ENCODE measurements around the gene IL4R.
"Not testable (repeated sequence)": the region's sequence is repeated elsewhere in the genome, so short reads cannot be mapped to it uniquely, and the experiment has no call there.

Gene IL4R

GRCh38 chr16:27316038-27316680 is 2.4 kb downstream of the IL4R start:
- DNase-seq: no peak

GRCh38 chr16:27317320-27317719 is 3.5 kb downstream of the IL4R start:
- DNase-seq: no peak

- DNase-seq: peak; percentile 46 to 47
Observed at GRCh38 chr16:27317738-27318391, 4.1 kb downstream of the IL4R start.

DNA sequence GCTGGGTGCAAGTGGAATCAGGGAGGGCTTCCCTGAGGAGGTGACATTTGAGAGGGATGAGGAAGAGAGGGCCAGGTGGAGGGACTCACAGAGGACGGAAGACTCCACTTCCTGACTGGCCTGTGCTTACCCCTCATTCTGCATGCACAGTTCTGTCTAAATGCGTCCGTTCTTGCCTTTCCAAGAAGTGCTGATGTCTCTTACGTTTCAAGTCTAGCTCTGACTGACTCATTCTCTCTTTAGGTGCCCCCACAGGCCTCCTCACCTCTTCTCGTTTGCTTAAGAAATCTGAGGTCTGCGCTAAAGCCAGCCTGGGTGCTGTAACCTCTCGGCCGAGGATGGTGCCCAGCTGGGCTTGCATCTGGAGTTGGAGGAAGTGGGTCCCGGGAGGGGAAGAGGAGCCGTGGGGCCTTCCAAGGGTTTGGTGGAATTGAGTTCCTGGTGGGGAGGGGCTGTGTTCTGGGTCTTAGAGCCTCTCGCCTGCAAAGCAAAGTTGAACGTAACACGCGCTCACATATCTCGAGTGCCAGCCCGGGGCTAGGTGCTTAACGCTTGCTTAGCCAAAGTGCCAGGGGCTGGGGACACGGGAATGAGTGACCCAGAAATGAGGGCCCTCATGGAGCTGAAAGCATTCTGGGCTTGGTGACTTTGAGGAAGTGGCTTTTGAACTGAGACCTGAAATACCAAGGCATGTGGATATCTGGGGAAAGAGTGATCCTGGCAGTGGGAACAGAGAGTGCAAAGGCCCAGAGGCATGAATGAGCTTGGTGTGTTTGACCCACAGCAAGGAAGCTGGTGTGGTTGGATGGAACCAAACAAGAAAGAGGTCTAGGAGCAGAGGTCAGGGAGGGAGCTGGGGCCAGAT is 4.8 kb downstream of the IL4R start:
- DNase-seq: peak; percentile 50 to 59

- no peak for DNase-seq
Observed at GRCh38 chr16:27319257-27319965, 5.6 kb downstream of the IL4R start.

DNA sequence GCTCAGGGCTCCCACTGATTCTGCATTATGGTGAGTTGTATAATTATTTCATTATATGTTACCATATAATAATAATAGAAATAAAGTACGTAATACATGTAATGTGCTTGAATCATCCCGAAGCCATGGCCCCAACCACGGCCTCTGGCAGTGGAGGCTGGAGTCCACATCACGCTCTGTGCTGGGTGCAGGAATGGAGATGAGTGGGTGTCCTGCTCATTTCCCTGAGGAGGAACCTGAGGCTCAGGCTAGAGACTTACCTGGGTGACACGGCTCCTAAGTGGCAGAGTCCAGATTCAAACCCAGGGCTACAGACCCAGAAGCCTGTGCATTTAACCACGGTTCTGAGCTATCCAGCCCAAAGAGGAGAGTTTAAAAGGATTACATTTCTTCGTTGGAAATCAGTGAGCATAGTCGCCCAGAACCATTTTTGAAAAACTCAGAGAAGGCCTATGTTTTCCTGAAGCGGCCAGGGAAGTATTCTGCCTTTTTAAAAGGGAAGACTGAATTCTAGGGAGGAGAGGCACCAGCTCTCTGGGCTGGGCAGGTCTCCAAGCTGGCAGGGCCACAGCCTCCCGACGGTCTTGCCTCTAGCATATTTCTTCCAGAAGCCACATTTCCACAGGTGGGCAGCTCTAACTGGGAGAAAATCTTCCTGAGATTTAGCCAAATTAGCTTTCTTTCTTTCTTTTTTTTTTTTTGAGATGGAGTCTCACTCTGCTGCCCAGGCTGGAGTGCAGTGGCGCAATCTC is 6.7 kb downstream of the IL4R start:
- no peak for DNase-seq

GRCh38 chr16:27321013-27321915 is 7.5 kb downstream of the IL4R start:
- DNase-seq: no peak

DNA sequence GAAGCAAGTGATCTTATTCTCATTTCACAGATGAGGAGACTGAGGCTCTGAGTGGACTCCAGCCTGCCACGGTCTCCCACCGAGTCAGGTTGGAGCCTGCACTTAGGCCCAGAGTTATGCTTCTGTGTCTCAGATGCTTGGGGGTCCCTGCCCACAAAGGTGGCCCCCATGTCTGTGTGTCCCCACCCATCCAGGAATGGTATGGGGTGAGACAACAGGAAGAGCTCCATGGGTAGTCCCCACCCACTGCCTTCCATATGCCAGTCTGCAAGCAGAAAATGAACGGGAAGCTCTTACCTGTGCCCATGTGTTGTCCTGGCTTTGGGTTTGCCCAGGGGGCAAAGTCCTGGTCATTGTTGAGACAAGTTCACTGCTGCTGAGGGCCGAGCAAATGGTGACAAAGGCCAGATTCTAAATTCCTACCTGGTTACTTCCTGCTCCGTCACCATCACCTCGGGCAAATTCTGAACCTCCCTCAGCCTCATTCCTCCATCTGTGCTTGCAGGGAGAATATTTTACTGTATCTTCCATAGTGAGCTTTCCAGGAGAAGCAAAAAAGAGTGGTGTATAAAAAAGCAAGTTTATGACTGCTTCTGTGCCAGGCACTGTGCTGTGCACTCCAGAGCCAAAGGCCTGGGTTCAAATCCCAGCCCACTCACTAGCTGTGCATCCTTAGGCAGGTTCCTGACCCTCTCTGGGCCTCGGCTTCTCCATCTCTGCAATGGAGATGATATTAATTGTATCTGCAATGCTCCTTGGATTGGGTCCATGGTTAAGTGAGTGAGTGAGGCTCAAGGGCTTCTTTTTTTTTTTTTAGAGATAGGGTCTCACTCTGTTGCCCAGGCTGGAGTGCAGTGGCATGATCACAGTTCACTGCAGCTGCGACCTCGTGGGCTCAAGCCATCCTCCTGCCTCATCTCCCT is 9.3 kb downstream of the IL4R start:
- DNase-seq: no peak

DNA sequence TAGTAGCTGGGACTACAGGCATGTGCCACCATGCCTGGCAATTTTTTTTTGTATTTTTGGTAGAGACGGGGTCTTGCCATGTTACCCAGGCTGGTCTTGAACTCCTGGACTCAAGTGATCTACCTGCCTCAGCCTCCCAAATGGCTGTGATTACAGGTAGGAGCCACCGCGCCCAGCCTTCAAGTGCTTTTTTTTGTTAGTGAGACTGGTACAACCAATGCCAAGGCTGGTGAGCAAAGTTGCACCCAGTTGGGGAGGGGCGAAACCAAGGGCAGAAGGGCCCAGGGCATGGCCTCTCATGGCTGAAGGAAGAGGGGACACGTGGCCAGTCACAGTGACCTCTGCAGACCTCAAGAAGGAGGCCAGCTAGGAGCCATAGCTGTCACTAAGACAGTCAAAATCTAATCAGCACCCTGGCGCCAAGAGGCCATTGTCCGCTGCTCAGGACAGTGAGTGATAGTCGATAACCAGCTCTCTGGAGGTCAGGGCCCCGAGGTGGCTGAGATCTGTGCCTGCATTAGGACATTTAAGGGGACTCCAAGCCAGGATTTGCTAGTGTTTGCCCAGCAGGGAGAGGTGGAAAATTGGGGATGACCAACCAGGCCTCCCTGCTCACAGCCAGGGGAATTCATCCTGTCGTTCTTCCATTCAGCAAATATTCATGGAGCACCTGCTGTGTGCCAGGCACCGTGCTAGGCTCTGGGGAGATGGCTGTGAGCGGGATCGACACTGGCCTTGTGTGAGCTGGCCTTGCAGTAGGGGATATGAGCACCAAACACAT is 10.2 kb downstream of the IL4R start:
- no peak for DNase-seq

- DNase-seq: no peak
Observed at GRCh38 chr16:27324851-27325301, 11.1 kb downstream of the IL4R start.

DNA sequence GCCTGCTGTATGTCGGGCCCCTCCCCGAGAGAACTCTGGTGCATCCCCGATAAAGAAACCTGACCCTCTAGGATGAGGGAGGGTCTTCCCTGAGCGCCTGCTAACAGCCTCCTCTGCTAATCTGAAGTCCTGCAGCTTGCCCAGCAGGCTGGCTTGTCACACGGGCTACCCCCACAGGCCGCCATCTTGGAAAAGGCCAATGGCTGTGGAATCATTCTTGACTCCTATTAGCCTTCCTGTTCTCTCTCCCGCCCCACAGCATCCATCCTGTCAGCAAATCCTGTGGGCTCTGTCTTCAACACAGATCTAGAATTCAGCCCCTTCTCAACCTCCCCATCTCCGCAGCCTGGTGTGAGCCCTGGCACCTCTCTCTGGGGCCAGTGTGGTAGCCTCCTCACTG is 12.0 kb downstream of the IL4R start:
- DNase-seq: no peak

DNA sequence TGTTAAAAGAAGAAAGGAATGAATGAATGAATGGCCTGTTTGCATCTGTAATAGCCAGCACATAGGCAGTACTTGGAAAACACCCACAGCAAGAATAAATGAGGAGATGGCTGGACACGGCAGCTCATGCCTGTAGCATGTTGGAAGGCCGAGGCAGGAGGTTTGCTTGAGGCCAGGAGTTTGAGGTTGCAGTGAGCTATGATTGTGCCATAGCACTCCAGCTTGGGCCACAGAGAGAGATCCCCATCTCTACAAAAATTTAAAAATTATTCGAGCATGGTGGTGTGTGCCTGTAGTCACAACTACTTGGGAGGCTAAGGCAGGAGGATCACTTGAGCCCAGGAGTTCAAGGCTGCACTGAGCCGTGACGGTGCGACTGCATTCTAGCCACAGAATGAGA is 12.5 kb downstream of the IL4R start:
- no peak for DNase-seq

DNA sequence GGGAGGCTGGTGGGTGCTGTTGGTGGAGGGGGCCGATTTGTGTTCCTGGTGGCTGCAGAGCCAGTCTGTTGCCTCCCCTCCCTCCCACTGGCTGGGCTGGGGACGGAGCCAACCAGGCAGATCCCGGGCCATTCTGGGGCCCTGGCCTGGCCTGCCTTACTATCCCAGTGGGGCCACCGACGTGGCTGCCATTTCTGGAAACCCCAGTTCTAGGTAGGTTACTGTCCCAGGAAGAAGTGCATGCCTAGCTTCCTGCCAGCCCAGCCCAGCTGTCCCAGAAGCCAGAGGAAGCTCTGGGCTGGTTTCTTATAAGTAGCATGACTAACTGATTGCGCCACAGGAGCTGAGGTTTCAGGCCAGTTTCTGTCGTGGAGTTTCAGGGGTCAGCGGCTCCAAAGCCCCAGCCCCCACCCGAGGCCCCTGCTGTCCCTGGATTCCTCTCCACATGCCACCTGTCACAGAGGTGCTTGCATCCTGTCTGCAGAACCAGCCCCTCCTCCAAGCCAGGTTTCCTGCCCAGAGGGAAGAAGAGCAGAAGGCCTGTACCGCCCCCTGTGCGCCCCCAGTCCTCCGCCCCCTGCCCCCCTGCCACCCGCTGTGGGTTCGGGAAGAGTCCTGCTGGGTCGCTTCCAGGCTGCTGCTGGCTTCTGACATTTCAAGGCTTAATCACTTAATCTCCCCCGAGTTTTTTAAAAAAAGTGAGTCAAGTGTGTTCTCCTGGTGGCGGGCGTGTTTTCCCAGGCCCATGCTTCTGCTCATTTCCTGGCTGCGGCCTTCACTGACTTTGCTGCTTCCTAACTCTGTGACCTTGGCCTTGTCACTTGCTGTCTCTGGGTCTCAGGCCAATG is 13.2 kb downstream of the IL4R start:
- DNase-seq: no peak

DNA sequence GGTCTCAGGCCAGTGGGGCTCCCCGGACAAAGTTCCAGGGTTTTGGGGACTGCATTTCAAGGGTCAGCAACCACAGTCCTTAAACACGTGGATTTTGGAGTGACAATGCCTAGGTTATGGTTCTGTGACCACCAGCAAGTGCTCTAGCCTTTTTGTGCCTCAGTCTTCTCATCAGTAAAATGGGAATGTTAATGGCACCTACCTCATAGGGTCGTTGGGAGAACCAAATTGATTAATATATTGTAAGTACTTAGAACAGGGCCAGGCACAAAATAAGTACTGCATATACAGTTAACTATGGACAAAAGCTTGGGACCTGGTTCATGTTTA is 13.8 kb downstream of the IL4R start:
- no peak for DNase-seq

DNA sequence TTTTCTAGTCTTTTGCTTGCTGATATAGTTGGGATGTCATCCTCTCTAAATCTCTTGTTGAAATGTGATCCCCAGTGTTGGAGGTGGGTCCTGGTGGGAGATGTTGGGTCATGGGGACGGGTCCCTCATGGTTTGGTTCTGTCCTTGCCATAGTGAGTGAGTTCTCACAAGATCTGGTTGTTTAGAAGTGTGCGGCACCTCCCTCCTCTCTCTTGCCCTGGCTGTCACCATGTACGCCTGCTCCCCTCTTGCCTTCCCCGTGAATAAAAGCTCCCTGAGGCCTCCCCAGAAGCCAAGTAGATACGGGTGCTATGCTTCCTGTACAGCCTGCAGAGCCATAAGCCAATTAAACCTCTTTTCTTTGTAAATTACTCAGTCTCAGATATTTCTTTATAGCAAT is 15.2 kb downstream of the IL4R start:
- no peak for DNase-seq

DNA sequence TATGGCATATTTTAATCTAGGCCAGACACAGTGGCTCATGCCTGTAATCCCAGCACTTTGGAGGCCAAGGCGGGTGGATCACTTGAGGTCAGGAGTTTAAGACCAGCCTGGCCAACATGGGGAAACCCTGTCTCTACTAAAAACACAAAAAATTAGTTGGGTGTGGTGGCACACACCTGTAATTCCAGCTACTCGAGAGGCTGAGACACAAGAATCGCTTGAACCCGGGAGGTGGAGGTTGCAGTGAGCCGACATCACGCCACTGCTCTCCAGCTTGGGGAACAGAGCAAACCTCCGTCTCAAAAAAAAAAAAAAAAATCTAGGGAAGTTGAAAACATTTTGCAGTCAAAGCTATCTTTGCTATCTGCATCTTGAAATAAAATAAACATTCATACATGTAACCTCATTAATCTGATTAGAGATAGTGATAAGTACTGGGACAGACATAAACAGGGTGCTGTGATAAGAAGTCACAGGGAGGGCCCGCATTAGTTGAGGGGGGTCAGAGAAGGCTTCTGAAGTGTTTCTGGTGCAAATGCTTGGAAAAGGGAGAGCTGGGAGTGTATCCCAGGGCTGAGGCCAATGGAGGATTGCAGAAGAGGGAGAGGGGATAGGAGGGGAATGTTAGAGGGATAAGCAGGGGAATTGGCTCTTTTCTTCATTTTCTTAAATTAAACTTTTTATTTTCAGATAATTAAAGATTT is 15.8 kb downstream of the IL4R start:
- DNase-seq: not testable (repeated sequence)

GRCh38 chr16:27330542-27330941 is 16.8 kb downstream of the IL4R start:
- no peak for DNase-seq

DNA sequence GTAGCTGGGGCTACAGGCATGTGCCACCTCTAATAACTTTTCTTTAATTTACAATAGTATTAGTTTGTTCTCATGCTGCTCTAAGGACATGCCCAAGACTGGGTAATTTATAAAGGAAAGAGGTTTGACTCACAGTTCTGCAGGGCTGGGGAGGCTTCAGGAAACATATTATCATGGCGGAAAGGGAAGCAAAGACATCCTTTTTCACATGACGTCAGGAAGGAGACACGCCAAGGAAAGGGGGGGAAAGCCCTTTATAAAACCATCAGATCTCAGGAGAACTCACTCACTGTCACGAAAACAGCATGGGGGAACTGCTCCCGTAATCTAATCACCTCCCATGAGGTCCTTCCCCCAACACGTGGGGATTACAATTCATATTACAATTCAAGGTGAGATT is 18.3 kb downstream of the IL4R start:
- no peak for DNase-seq
